Smooth muscle cell (in vitro differentiated cells): ENCODE measurements around the gene SPECC1. TPM values are rescaled to one million over a fixed set of nuclear protein-coding genes. Genes with fewer than 3 reads are reported as not detected.

Experiments used
- DNase-seq: peaks from one replicate; lab custom pipeline; 2025; ENCODE audit not compliant: unreplicated experiment; lab: John Stamatoyannopoulos, UW
- H2AFZ ChIP-seq: fragments of 200-600 bp; sonication (generic); 2 replicates; pipeline ENCODE4 v1.6.0; 2016; ENCODE audit warnings: antibody characterized with exemption, low read depth, mild to moderate bottlenecking
- H3F3A ChIP-seq: fragments of 200-600 bp; sonication (generic); 2 replicates; pipeline ENCODE4 v1.6.0; 2017; ENCODE audit warnings: antibody characterized with exemption, low read depth
- H3K27ac ChIP-seq: fragments of 200-600 bp; sonication (generic); 2 replicates; pipeline ENCODE4 v1.5.1; 2016; ENCODE audit warnings: low read depth, mild to moderate bottlenecking
- H3K27me3 ChIP-seq: fragments of 200-600 bp; sonication (generic); 2 replicates; pipeline ENCODE4 v1.6.1; 2016; ENCODE audit warnings: low read depth, mild to moderate bottlenecking
- H3K36me3 ChIP-seq: fragments of 200-600 bp; sonication (generic); 2 replicates; pipeline ENCODE4 v1.5.1; 2016; ENCODE audit warnings: low read depth
- H3K4me1 ChIP-seq: fragments of 200-600 bp; sonication (generic); 2 replicates; pipeline ENCODE4 v1.5.1; 2016; ENCODE audit warnings: low read depth
- H3K4me2 ChIP-seq: fragments of 200-600 bp; sonication (generic); 2 replicates; pipeline ENCODE4 v1.6.0; 2016; ENCODE audit warnings: mild to moderate bottlenecking
- H3K4me3 ChIP-seq: fragments of 200-600 bp; sonication (generic); 2 replicates; pipeline ENCODE4 v1.5.1; 2016; ENCODE audit warnings: mild to moderate bottlenecking
- H3K79me2 ChIP-seq: fragments of 200-600 bp; sonication (generic); 2 replicates; pipeline ENCODE4 v1.6.0; 2016; ENCODE audit warnings: low read depth, mild to moderate bottlenecking
- H3K9ac ChIP-seq: fragments of 200-600 bp; sonication (generic); 2 replicates; pipeline ENCODE4 v1.6.0; 2016; ENCODE audit warnings: low read depth
- H3K9me3 ChIP-seq: fragments of 200-600 bp; sonication (generic); replicated peaks from 2 replicates; pipeline ENCODE4 v1.5.1; 2016; ENCODE audit warnings: low read depth
- H4K20me1 ChIP-seq: fragments of 200-600 bp; sonication (generic); 2 replicates; pipeline ENCODE4 v1.6.0; 2016; ENCODE audit warnings: low read depth
- CTCF ChIP-seq: fragments of 200-600 bp; sonication (generic); IDR thresholded peaks from 2 replicates; pipeline ENCODE4 v1.5.1; 2017; ENCODE audit warnings: borderline replicate concordance, mild to moderate bottlenecking, antibody characterized with exemption; ENCODE audit not compliant: insufficient read depth, poor library complexity, severe bottlenecking
- WGBS: methylation state at CpG from one replicate; pipeline ENCODE4 v1.1.7; 2016; ENCODE audit warnings: low lambda C conversion rate; 5-methylcytosine and 5-hydroxymethylcytosine counted together
- polyA plus RNA-seq: library from polyadenylated mRNA; unstranded; fragments of >200 nt; fragmentation: Nextera tagmentation; extraction: Ambion mirVana; gene quantifications from 2 replicates; pipeline ENCODE4 v1.2.1, GENCODE V29; 2016
- total RNA-seq: library from RNA; depleted of rRNA; stranded (reverse); fragments of >200 nt; gene quantifications from 2 replicates; pipeline ENCODE4 v1.2.3, GENCODE V29; 2014

SPECC1 gene
- total and polyA plus RNA-seq, 2 experiments from 2014 or later, result 20.0 to 72.0 TPM

DNA sequence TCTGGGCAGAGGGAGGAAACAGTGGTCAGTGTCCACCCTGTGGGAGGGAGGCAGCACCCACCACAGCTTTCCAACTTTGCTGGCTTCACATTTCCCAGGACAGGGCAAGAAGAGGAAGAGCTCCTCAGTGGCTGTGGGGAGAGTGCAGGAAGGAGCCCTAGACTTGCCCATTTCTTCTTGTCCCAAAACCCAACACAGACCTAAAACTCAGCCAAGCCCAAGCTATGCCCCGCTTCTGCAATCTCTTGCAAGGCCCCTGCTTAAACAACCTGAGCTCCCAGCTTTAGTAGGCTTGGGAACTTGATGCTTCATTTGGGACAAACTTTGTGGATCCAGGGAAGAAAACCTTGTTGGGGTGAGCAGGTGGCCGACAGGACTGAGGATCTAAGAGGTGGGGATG lies 284.3 kb downstream of the SPECC1 start:
- Histone ChIP-seq H3K9me3 (no peaks in the 10 kb centered on the region), H3K79me2 (peaks cover 6% of the 10 kb centered on the region), H3K4me2 (no peak overlapping the region), H3F3A (no peaks in the 10 kb centered on the region), H3K36me3 (no peaks in the 10 kb centered on the region), H3K27ac (no peak overlapping the region), H4K20me1 (no peaks in the 10 kb centered on the region), H3K4me3 (no peak overlapping the region), H3K27me3 (no peaks in the 10 kb centered on the region), H3K4me1 (no peaks in the 10 kb centered on the region), H2AFZ (no peak overlapping the region), H3K9ac (no peak overlapping the region)
- 96% methylated on average over 2 of the region's 2 CpGs for WGBS
- TF ChIP-seq CTCF, result no peak
- DNase-seq, result no peak

- no peak overlapping the region for H3K9ac ChIP-seq
- WGBS, result 98% methylated on average over 6 of the region's 6 CpGs
- H3K27ac ChIP-seq, result no peak overlapping the region
- no peak overlapping the region for H3K4me3 ChIP-seq
- peaks cover 6% of the 10 kb centered on the region for H3K79me2 ChIP-seq
- no peaks in the 10 kb centered on the region for H3K4me1 ChIP-seq
- no peaks in the 10 kb centered on the region for H3F3A ChIP-seq
- H4K20me1 ChIP-seq, result no peaks in the 10 kb centered on the region
- DNase-seq, result no peak
- H3K4me2 ChIP-seq, result no peak overlapping the region
- no peak for TF ChIP-seq CTCF
- no peaks in the 10 kb centered on the region for H3K36me3 ChIP-seq
- no peaks in the 10 kb centered on the region for H3K9me3 ChIP-seq
- H2AFZ ChIP-seq, result no peak overlapping the region
- no peaks in the 10 kb centered on the region for H3K27me3 ChIP-seq
These were observed 285.0 kb downstream of the SPECC1 start for GRCh38 chr17:20294120-20294519.

DNA sequence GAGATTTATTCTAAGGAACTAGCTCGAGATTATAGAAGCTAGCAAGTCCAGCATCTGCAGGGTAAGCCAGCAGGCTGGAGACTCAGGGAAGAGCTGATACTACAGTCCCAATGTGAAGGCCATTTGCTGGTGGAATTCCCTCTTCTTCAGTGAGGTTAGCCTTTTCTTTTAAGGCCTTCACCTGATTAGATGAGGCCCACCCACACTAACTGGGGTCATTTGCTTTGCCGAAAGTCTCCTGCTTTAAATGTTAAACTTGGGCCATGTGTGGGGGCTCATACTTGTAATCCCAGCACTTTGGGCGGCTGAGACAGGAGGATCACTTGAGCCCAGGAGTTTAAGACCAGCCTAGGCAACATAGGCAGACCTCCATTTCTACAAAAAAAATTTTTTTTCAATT lies 289.9 kb downstream of the SPECC1 start:
- no peak overlapping the region for H3K4me3 ChIP-seq
- no peak for TF ChIP-seq CTCF
- peak overlapping the region; percentile 100 for H3K27ac ChIP-seq
- H3K9ac ChIP-seq, result no peak overlapping the region
- no peak overlapping the region for H2AFZ ChIP-seq
- no peaks in the 10 kb centered on the region for H4K20me1 ChIP-seq
- no peak overlapping the region for H3K4me2 ChIP-seq
- no peaks in the 10 kb centered on the region for H3K79me2 ChIP-seq
- DNase-seq, result no peak
- H3K9me3 ChIP-seq, result no peaks in the 10 kb centered on the region
- H3K27me3 ChIP-seq, result no peaks in the 10 kb centered on the region
- H3K4me1 ChIP-seq, result peaks cover 4% of the 10 kb centered on the region
- H3F3A ChIP-seq, result peaks cover 19% of the 10 kb centered on the region
- no peaks in the 10 kb centered on the region for H3K36me3 ChIP-seq
- WGBS, result 91% methylated on average over 3 of the region's 3 CpGs

- Histone ChIP-seq H3K4me2 (peak overlapping the region; percentile 72), H3K9ac (peak overlapping the region; percentile 96), H4K20me1 (no peaks in the 10 kb centered on the region), H3K36me3 (no peaks in the 10 kb centered on the region), H3K9me3 (no peaks in the 10 kb centered on the region), H3K4me3 (no peak overlapping the region), H3K4me1 (peaks cover 4% of the 10 kb centered on the region), H3K79me2 (no peaks in the 10 kb centered on the region), H2AFZ (no peak overlapping the region), H3K27ac (peak overlapping the region; percentile 100), H3K27me3 (no peaks in the 10 kb centered on the region), H3F3A (peaks cover 19% of the 10 kb centered on the region)
- 2% methylated on average over 9 of the region's 9 CpGs for WGBS
- TF ChIP-seq CTCF, result no peak
- peak; percentile 45 for DNase-seq
These were observed 291.3 kb downstream of the SPECC1 start for GRCh38 chr17:20300436-20300934.
